Measurements from ENCODE around the gene SLC24A2.

Gene SLC24A2

GRCh38 chr9:19757745-19758144 is 31.1 kb downstream of the SLC24A2 start:
- no peak for DNase-seq (ENCODE audit: low read depth)

- DNase-seq (ENCODE audit: low read depth), result no peak
Observed at GRCh38 chr9:19754921-19755320, 33.9 kb downstream of the SLC24A2 start.

GRCh38 chr9:19748278-19749126 is 40.3 kb downstream of the SLC24A2 start:
- no peak for DNase-seq (ENCODE audit: low read depth)

- no peak for DNase-seq (ENCODE audit: low read depth)
Observed at GRCh38 chr9:19746223-19746622, 42.6 kb downstream of the SLC24A2 start.

- DNase-seq (ENCODE audit: low read depth), result no peak
Observed at GRCh38 chr9:19741178-19741577, 47.7 kb downstream of the SLC24A2 start.
